Esophagus muscularis mucosa (tissue), 4 donors: Measurements from ENCODE around the gene KLHL21. TPM values are rescaled to one million over a fixed set of nuclear protein-coding genes. Genes with fewer than 3 reads are reported as not detected.

Experiments used
- DNase-seq: peaks from one replicate; pipeline ENCODE4 v3.0.0-alpha.2; 2017; ENCODE audit errors: extremely low spot score
- H3K27ac ChIP-seq, 4 donors: fragments of 200-600 bp; sonication (generic); replicated peaks in 1 of 4; 1 replicate in 3 of 4; 2 replicates in 1 of 4; pipeline ENCODE4 v1.5.1; 2016 to 2019; ENCODE audit warnings: mild to moderate bottlenecking in 1 of 4
- H3K27me3 ChIP-seq, 4 donors: fragments of 200-600 bp; sonication (generic); one replicate each; pipeline versions ENCODE4 v1.5.1 to v1.6.0; 2016 to 2019
- H3K36me3 ChIP-seq, 4 donors: fragments of 200-600 bp; sonication (generic); one replicate each; pipeline ENCODE4 v1.5.1; 2016 to 2019
- H3K4me1 ChIP-seq, 4 donors: fragments of 200-600 bp; sonication (generic); one replicate each; pipeline ENCODE4 v1.5.1; 2016 to 2019
- H3K4me3 ChIP-seq, 4 donors: fragments of 200-600 bp; sonication (generic); 1 replicate in 2 of 4; 2 replicates in 2 of 4; pipeline ENCODE4 v1.5.1; 2016 to 2019; ENCODE audit warnings: mild to moderate bottlenecking in 4 of 4, moderate library complexity in 1 of 4
- H3K9me3 ChIP-seq, 4 donors: fragments of 200-600 bp; sonication (generic); 1 replicate in 3 of 4; 2 replicates in 1 of 4; pipeline ENCODE4 v1.5.1; 2016 to 2019
- EP300 ChIP-seq: sonication (generic); formaldehyde crosslinking; IDR thresholded peaks from one replicate; pipeline ENCODE4 v1.6.1; 2017; ENCODE audit warnings: antibody characterized with exemption
- POLR2A ChIP-seq: fragments of 450-650 bp; IDR thresholded peaks from one replicate; pipeline ENCODE4 v1.6.1; 2017; ENCODE audit warnings: antibody characterized with exemption, moderate library complexity, mild to moderate bottlenecking, low read depth
- POLR2AphosphoS5 ChIP-seq, 2 donors: sonication (generic); formaldehyde crosslinking; IDR thresholded peaks; one replicate each; pipeline ENCODE4 v1.6.1; 2017; ENCODE audit warnings: antibody characterized with exemption in 2 of 2
- WGBS: methylation state at CpG from one replicate; pipeline ENCODE4 v1.1.5; 2018; 5-methylcytosine and 5-hydroxymethylcytosine counted together
- intact Hi-C: fragments of 100-400 bp; cut with DNase I; formaldehyde crosslinking; loops from one replicate; pipeline ENCODE4 v1.15.1; 2023
- total RNA-seq, 4 donors: library from RNA; depleted of rRNA; stranded (reverse); fragments of >200 nt; gene quantifications; one replicate each; pipeline versions ENCODE4 v1.1.0 to v1.2.1, GENCODE V29; 2016
- TF ChIP-seq, protein P1 (sequence below), 3 experiments: fragments of 200-600 bp in 2 of 3; fragments of 450-650 bp in 1 of 3; sonication (generic) in 2 of 3; IDR thresholded peaks; one replicate each; pipeline ENCODE4 v1.5.1; 2017 to 2019; ENCODE audit warnings: antibody characterized with exemption in 3 of 3, mild to moderate bottlenecking in 2 of 3, moderate library complexity in 1 of 3

KLHL21 gene
- total RNA-seq, 4 donors from 2014 or later = 98.4 to 184 (median 130) TPM

DNA sequence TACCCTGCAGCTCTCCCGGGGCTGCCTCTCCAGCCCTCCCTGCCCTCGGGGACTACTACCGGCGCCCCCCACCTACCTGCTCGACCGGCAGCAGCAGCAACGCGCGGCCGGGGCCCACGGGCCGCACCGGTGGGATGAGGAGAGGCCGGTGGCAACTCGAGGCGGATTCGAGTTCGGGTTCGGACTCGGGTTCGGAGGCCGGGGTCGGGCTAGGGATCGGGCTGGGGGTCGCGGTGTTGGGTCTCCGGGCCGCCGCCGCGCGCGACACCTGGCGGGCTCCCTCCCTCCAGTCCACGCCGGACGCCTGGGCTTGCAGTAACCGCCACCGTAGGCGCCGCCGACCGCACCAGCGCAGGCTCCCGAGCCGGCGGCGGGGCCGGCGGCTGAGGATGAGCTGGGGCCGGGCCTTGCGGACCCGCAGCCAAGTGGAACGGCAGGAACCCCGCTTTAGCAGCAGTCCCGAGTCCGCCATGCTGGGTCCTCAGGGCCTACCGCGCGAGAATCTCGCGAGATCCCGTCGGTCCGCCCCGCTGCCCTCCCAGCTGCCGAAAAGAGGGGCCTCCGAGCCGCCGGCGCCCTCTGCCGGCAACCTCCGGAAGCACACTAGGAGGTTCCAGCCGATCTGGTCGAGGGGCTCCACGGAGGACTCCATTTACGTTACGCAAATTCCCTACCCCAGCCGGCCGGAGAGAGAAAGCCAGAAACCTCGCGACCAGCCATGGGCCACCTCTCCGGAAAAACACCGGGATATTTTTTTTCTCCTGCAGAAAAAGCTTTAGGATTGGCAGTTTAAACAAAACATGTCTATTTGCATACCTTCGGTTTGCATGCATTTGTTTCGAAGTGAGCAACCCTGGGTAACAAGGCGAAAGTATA lies 48.4 kb downstream of the KLHL21 start, which contains the start of gene NOL9:
Gene NOL9, minus strand, starts transcription at position 483 of the 876 bp plus-strand sequence. Its CDS starts 11 bp downstream, at position 472.
- H3K27me3 ChIP-seq = no peaks in the 10 kb centered on the region
- no peaks in the 10 kb centered on the region for H3K9me3 ChIP-seq
- peak; percentile 98 for DNase-seq
- H3K4me3 ChIP-seq = peak within 1 kb of the TSS; percentile 82 to 85 (median 82)
- 4% methylated on average over 44 of the region's 87 CpGs for WGBS
- intact Hi-C loops = loop anchor here (2.0 to 5.0 kb wide), 2 partner anchors 25 to 62 kb away; partner anchors contain the start of genes PLEKHG5 and ZBTB48
- TF ChIP-seq POLR2AphosphoS5 (IDR thresholded peaks at IDR 0.05) (peak; percentile 73 to 88), EP300 (no peak), POLR2A (no peak)
- TF ChIP-seq, protein P1, sequence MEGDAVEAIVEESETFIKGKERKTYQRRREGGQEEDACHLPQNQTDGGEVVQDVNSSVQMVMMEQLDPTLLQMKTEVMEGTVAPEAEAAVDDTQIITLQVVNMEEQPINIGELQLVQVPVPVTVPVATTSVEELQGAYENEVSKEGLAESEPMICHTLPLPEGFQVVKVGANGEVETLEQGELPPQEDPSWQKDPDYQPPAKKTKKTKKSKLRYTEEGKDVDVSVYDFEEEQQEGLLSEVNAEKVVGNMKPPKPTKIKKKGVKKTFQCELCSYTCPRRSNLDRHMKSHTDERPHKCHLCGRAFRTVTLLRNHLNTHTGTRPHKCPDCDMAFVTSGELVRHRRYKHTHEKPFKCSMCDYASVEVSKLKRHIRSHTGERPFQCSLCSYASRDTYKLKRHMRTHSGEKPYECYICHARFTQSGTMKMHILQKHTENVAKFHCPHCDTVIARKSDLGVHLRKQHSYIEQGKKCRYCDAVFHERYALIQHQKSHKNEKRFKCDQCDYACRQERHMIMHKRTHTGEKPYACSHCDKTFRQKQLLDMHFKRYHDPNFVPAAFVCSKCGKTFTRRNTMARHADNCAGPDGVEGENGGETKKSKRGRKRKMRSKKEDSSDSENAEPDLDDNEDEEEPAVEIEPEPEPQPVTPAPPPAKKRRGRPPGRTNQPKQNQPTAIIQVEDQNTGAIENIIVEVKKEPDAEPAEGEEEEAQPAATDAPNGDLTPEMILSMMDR (IDR thresholded peaks at IDR 0.05) = peak; percentile 97 to 99 (median 97)
- peaks cover 16 to 26% (median 18%) of the 10 kb centered on the region in 4 donors for H3K36me3 ChIP-seq
- peak within 1 kb of the TSS; percentile 82 to 86 (median 84) for H3K27ac ChIP-seq
- peaks cover 15 to 28% (median 25%) of the 10 kb centered on the region in 4 donors for H3K4me1 ChIP-seq

DNA sequence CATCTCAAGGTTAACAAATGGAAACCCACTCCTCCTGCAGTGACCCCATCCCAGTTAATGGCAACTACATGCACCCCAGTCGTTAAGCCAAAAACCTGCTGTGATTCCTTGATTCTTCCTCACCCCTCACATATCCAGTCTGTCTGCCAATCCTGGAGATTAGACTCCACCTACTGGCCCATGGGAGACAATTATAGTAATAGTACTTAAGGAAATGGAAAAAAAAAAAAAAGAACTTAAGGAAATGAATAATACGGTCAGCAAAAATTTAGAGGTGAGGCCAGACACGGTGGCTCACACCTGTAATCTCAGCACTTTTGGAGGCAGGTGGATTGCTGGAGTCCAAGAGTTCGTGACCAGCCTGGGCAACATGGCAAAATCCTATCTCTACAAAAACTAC lies 55.4 kb downstream of the KLHL21 start:
- no peaks in the 10 kb centered on the region for H3K9me3 ChIP-seq
- no peak overlapping the region for H3K27ac ChIP-seq
- peaks cover 66 to 94% (median 79%) of the 10 kb centered on the region in 4 donors for H3K36me3 ChIP-seq
- TF ChIP-seq, protein P1 (IDR thresholded peaks at IDR 0.05) = no peak
- TF ChIP-seq EP300 (no peak), POLR2AphosphoS5 (IDR thresholded peaks at IDR 0.05) (no peak), POLR2A (no peak)
- WGBS = 68% methylated on average over 4 of the region's 4 CpGs
- DNase-seq = no peak
- intact Hi-C loops = no loop called here
- no peaks in the 10 kb centered on the region for H3K27me3 ChIP-seq
- peaks cover 0 to 12% (median 2%) of the 10 kb centered on the region in 4 donors for H3K4me1 ChIP-seq
- H3K4me3 ChIP-seq = no peak overlapping the region

DNA sequence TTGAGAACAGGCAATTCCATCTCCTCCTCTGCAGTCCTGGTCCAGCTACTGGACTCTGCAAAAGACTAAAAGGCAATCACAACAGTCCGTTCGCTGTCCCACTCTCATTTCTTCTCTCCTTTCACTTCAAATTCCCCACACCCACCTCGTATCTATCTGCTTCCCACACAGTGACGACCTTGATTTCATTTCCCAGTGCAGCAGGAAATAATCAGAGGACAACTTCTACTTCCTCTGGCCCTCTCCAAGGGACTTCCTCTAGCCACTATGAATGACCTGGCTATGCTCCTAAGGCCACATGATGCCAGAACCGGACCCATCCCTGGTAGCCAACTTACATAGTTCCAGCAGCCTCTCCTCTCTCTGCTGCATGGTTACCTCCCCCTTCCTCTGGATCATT lies 56.3 kb downstream of the KLHL21 start:
- intact Hi-C loops = no loop called here
- Histone ChIP-seq H3K27me3 (no peaks in the 10 kb centered on the region), H3K9me3 (no peaks in the 10 kb centered on the region), H3K36me3 (peaks cover 66 to 99% (median 85%) of the 10 kb centered on the region in 4 donors), H3K4me3 (no peak overlapping the region), H3K4me1 (peaks cover 0 to 9% (median 2%) of the 10 kb centered on the region in 4 donors), H3K27ac (peak overlapping the region in 1 of 4 donors; percentile 41)
- no peak for DNase-seq
- TF ChIP-seq, protein P1 (IDR thresholded peaks at IDR 0.05) = no peak
- TF ChIP-seq POLR2A = no peak
- TF ChIP-seq EP300 = no peak
- no peak for TF ChIP-seq POLR2AphosphoS5 (IDR thresholded peaks at IDR 0.05)
- WGBS = 52% methylated on average over 5 of the region's 5 CpGs

DNA sequence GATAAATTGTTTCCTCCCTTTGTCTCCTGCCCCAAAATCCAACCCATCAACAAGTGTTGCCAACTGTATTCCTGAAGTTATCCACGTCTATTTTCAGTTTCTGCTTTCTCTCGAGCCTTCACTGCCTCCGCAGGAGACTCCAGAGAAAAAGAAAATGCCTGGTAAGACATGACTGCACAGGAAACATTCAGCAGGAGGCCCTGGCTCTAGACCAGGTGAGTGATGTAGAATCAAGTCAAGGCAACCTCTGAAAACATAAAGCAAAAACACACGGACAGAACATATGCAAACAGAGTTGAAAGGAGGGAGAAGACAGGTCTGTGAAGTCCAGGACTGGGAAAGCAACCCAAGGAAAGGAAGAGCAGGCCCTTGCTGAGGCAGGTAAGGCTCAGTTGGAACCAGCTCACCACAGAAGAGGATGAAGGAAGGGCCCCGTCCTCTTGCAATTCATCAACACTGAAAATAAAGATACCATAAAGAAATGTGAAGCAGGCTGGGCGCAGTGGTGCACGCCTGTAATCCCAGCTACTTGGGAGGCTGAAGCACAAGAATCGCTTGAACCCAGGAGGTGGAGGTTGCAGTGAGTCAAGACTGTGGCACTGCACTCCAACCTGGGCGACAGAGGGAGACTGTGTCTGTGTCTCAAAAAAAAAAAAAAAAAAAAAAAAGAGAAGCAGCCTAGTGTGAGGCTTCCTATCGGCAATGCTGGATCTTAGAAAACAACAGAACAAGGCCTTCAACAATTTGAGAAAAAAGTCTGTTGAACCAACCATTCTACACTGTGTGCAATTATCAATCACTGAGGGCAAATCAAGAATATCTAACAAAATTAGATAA lies 57.2 kb downstream of the KLHL21 start:
- H3K4me1 ChIP-seq = peaks cover 0 to 9% (median 2%) of the 10 kb centered on the region in 4 donors
- TF ChIP-seq POLR2A (no peak), EP300 (no peak), POLR2AphosphoS5 (IDR thresholded peaks at IDR 0.05) (no peak)
- TF ChIP-seq, protein P1 (IDR thresholded peaks at IDR 0.05) = no peak
- intact Hi-C loops = no loop called here
- peaks cover 60 to 99% (median 87%) of the 10 kb centered on the region in 4 donors for H3K36me3 ChIP-seq
- DNase-seq = no peak
- WGBS = 65% methylated on average over 10 of the region's 10 CpGs
- no peak overlapping the region for H3K27ac ChIP-seq
- H3K9me3 ChIP-seq = no peaks in the 10 kb centered on the region
- no peak overlapping the region for H3K4me3 ChIP-seq
- H3K27me3 ChIP-seq = no peaks in the 10 kb centered on the region
